GM23248 (cell line): ENCODE data around the gene CDH4.

Source experiments
- EZH2 ChIP-seq: fragments of 200-600 bp; sonication (generic); IDR thresholded peaks from 2 replicates; pipeline ENCODE4 v1.6.1; 2018; ENCODE audit warnings: antibody characterized with exemption, mild to moderate bottlenecking; ENCODE audit not compliant: insufficient read depth, poor library complexity, severe bottlenecking
- EZH2phosphoT487 ChIP-seq: fragments of 200-600 bp; sonication (generic); IDR thresholded peaks from 2 replicates; pipeline ENCODE4 v1.6.1; 2018; ENCODE audit warnings: antibody characterized with exemption, moderate library complexity, mild to moderate bottlenecking, low read depth; ENCODE audit not compliant: insufficient read depth

DNA sequence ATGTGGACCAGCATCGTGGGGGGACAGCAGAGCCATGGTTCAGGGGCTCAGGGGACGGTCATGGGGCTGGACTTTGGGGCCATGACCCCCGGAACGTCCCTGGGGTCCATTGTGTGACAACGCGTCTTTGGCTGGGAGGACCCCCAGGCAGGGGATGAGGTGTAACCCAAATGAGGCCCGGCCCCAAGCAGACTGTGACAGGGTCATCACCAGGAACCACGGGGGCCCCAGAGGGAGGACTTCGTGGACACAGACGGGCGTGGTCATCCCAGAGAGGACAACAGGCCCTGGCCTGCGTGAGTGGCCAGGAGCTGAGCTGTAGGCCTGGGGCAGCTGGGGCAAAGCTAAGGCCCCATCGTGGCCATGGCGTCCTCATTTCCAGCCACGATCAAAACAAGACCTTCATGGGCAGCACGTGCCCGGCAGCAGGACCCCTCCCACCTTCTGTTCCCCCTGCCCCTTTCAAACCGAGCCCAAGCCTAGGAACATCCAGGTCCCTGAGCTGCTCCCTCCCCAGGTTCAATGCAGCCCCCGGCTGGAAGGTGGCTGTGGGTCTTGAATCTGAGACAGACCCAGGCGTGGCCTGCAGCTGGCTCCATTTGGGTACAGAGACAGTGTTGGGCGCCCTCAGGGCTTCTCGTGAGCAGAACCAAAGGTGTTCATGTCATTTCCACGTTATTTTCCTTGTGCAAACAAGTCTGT is 625.9 kb downstream of the CDH4 start:
- TF ChIP-seq EZH2phosphoT487 (no peak), EZH2 (no peak)
